A549 (cell line): ENCODE measurements around the gene LIN7A. TPM values are rescaled to one million over a fixed set of nuclear protein-coding genes. Genes with fewer than 3 reads are reported as not detected.
"Not testable (repeated sequence)": the region's sequence is repeated elsewhere in the genome, so short reads cannot be mapped to it uniquely, and the experiment has no call there.

Experiments
- ATAC-seq, 2 experiments: fragments of 200-7000 bp in 1 of 2; fragments of >200 bp in 1 of 2; cut with Nextera tagmentation in 1 of 2; cut with Tn5 transposase in 1 of 2; 3 replicates each; pipeline versions ENCODE4 v1.8.0 to v1.9.1; 2018 to 2020; ENCODE audit warnings: mild to moderate bottlenecking in 1 of 2, moderate library complexity in 1 of 2
- CTCF ChIA-PET: fragments of 300-600 bp; sonication (Branson Sonifier 250); formaldehyde crosslinking; extraction: SDS; loops from one replicate; lab custom pipeline; 2021; ENCODE audit warnings: antibody characterized with exemption, inconsistent platforms; lab: Yijun Ruan, JAX
- POLR2A ChIA-PET: fragments of 350-600 bp; formaldehyde crosslinking; extraction: SDS; loops from one replicate; lab custom pipeline; 2021; ENCODE audit warnings: antibody characterized with exemption, inconsistent platforms; lab: Yijun Ruan, JAX
- DNase-seq, 2 experiments: peaks; one replicate each; pipeline versions ENCODE4 v3.0.0 to v3.0.0-alpha.2; 2011 to 2016; ENCODE audit warnings: low read depth in 1 of 2, low spot score in 1 of 2
- FAIRE-seq: peaks from 2 replicates; lab custom pipeline; 2011; peaks lifted over from hg19 to GRCh38; lab: Jason Lieb, UNC
- H3K27ac ChIP-seq, 2 experiments: fragments of >200 bp; sonication (Bioruptor Twin); formaldehyde crosslinking; 3 replicates each; pipeline ENCODE4 v1.5.1; 2016 to 2017
- H3K4me1 ChIP-seq: fragments of >200 bp; sonication (Bioruptor Twin); formaldehyde crosslinking; 3 replicates; pipeline ENCODE4 v1.6.1; 2016
- H3K4me2 ChIP-seq: fragments of >200 bp; sonication (Bioruptor Twin); formaldehyde crosslinking; 3 replicates; pipeline ENCODE4 v1.6.1; 2016
- H3K4me3 ChIP-seq: fragments of >200 bp; sonication (Bioruptor Twin); formaldehyde crosslinking; 3 replicates; pipeline ENCODE4 v1.5.1; 2016
- H3K9me3 ChIP-seq: fragments of >200 bp; sonication (Bioruptor Twin); formaldehyde crosslinking; 3 replicates; pipeline ENCODE4 v1.6.1; 2016
- ATOH8 ChIP-seq: fragments of 250-450 bp; sonication (Bioruptor Pico); IDR thresholded peaks from 2 replicates; pipeline ENCODE4 v1.5.0; 2020; ENCODE audit warnings: low read depth, mild to moderate bottlenecking, moderate library complexity
- BCL3 ChIP-seq: fragments of >200 bp; sonication (Bioruptor Twin); formaldehyde crosslinking; IDR thresholded peaks from 3 replicates; pipeline ENCODE4 v1.6.1; 2016
- CBX8 ChIP-seq: fragments of 200-600 bp; sonication (generic); IDR thresholded peaks from 2 replicates; pipeline ENCODE4 v1.6.1; 2016
- CHD2 ChIP-seq: fragments of 150-350 bp; IDR thresholded peaks from 2 replicates; pipeline ENCODE4 v1.6.1; 2014; ENCODE audit warnings: low read length; ENCODE audit not compliant: partially characterized antibody
- CHD4 ChIP-seq: fragments of 200-600 bp; sonication (generic); IDR thresholded peaks from 2 replicates; pipeline ENCODE4 v1.6.1; 2016; ENCODE audit warnings: antibody characterized with exemption, mild to moderate bottlenecking, borderline replicate concordance
- ESRRA ChIP-seq: fragments of 150-350 bp; IDR thresholded peaks from 2 replicates; pipeline ENCODE4 v1.6.1; 2014; ENCODE audit warnings: mild to moderate bottlenecking, low read length, borderline replicate concordance
- FOSL2 ChIP-seq, 2 experiments: fragments of 450-650 bp in 1 of 2; fragments of >200 bp in 1 of 2; sonication (Bioruptor Twin) in 1 of 2; formaldehyde crosslinking; IDR thresholded peaks; 2 replicates each; pipeline versions ENCODE4 v1.5.0 to v1.6.1; 2016 to 2020; ENCODE audit warnings: mild to moderate bottlenecking in 1 of 2, moderate library complexity in 1 of 2
- GATA3 ChIP-seq: IDR thresholded peaks from 2 replicates; pipeline ENCODE4 v1.6.1; 2012; ENCODE audit warnings: borderline replicate concordance
- HOXB13 ChIP-seq: fragments of 250-450 bp; sonication (Bioruptor Pico); IDR thresholded peaks from 2 replicates; pipeline ENCODE4 v1.5.0; 2020; ENCODE audit warnings: low read depth, mild to moderate bottlenecking, moderate library complexity
- JUN ChIP-seq, 2 experiments: fragments of >200 bp; sonication (Bioruptor Twin); formaldehyde crosslinking; IDR thresholded peaks; 2 replicates in 1 of 2; 3 replicates in 1 of 2; pipeline ENCODE4 v1.6.1; 2016 to 2017
- KDM5A ChIP-seq: fragments of 200-600 bp; sonication (generic); IDR thresholded peaks from 2 replicates; pipeline ENCODE4 v1.6.1; 2016; ENCODE audit warnings: antibody characterized with exemption, mild to moderate bottlenecking
- MYC ChIP-seq: IDR thresholded peaks from 2 replicates; pipeline ENCODE4 v1.6.1; 2012; ENCODE audit warnings: mild to moderate bottlenecking, inconsistent platforms, low read length, improper control_type of control experiment, borderline replicate concordance
- NR3C1 ChIP-seq: fragments of >200 bp; sonication (Bioruptor Twin); formaldehyde crosslinking; IDR thresholded peaks from 3 replicates; pipeline ENCODE4 v1.6.1; 2017
- PBX3 ChIP-seq: IDR thresholded peaks from 2 replicates; pipeline ENCODE4 v1.6.1; 2012
- PHF8 ChIP-seq: fragments of 200-600 bp; sonication (generic); IDR thresholded peaks from 2 replicates; pipeline ENCODE4 v1.6.1; 2016; ENCODE audit warnings: low read depth, mild to moderate bottlenecking, antibody characterized with exemption, moderate library complexity, borderline replicate concordance
- POLR2A ChIP-seq: IDR thresholded peaks from 2 replicates; pipeline ENCODE4 v1.6.1; 2012; ENCODE audit warnings: mild to moderate bottlenecking, low read length
- POLR2AphosphoS2 ChIP-seq: conservative IDR thresholded peaks from 2 replicates; pipeline ENCODE4 v1.6.1; 2012; ENCODE audit warnings: low read length, improper control_type of control experiment, inconsistent platforms
- RAD21 ChIP-seq, 2 experiments: fragments of >200 bp in 1 of 2; sonication (Bioruptor Twin) in 1 of 2; formaldehyde crosslinking in 1 of 2; IDR thresholded peaks in 1 of 2; conservative IDR thresholded peaks in 1 of 2; 2 replicates in 1 of 2; 3 replicates in 1 of 2; pipeline ENCODE4 v1.6.1; 2012 to 2018; ENCODE audit warnings: inconsistent platforms in 1 of 2
- SMC3 ChIP-seq: fragments of >200 bp; sonication (Bioruptor Twin); formaldehyde crosslinking; IDR thresholded peaks from 3 replicates; pipeline ENCODE4 v1.6.1; 2018; ENCODE audit warnings: inconsistent platforms
- ZC3H11A ChIP-seq: fragments of 450-650 bp; IDR thresholded peaks from 2 replicates; pipeline ENCODE4 v1.6.1; 2014; ENCODE audit warnings: antibody characterized with exemption, mild to moderate bottlenecking
- WGBS: methylation state at CpG from one replicate; pipeline ENCODE4 v1.1.6; 2017; ENCODE audit errors: missing lambda C conversion rate; 5-methylcytosine and 5-hydroxymethylcytosine counted together
- polyA plus RNA-seq, 4 experiments: library from polyadenylated mRNA; depleted of rRNA in 3 of 4; stranded (reverse); fragments of >200 nt; fragmentation: RNase III in 1 of 4; extraction: RNeasy Plus Mini Kit Qiagen cat#74134 plus additional on column Dnase treatment in 1 of 4; gene quantifications; 2 replicates in 3 of 4; 3 replicates in 1 of 4; pipeline ENCODE4 v1.2.3, GENCODE V29; 2011 to 2017
- TF ChIP-seq, protein P1 (sequence below): IDR thresholded peaks from 2 replicates; pipeline ENCODE4 v1.6.1; 2012
- TF ChIP-seq, protein P2 (sequence below): fragments of 150-350 bp; IDR thresholded peaks from 2 replicates; pipeline ENCODE4 v1.6.1; 2014; ENCODE audit warnings: low read depth, mild to moderate bottlenecking, low read length
- TF ChIP-seq, protein P3 (sequence below): fragments of 250-450 bp; sonication (Bioruptor Pico); IDR thresholded peaks from 2 replicates; pipeline ENCODE4 v1.5.0; 2021; ENCODE audit warnings: mild to moderate bottlenecking, moderate library complexity, borderline replicate concordance
- TF ChIP-seq, protein P4 (sequence below): fragments of 200-600 bp; sonication (generic); IDR thresholded peaks from 2 replicates; pipeline ENCODE4 v1.6.1; 2016; ENCODE audit warnings: antibody characterized with exemption, mild to moderate bottlenecking, moderate library complexity

The LIN7A gene
- polyA plus RNA-seq, 2 of the 4 experiments (the other 2 are of a cell fraction) = 0.23 to 2.6 TPM

DNA sequence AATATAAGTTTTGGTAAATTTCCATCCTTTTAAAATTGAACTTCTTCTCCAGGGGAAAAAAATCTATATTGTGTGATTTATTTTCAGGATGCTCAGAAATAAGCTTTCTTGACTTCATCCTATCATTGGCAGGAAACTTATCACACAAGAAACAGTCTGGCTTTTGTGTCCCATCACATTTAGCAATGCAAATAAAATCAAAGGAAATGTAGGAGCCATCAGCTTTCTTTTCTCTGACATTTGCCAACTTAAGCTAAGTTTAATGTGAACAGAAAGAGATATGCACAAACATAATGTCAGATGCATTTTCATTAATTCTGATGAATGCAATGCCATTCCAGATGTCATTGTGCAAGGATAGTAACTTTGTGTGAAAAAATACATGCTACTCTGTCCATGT is 56.6 kb downstream of the LIN7A start:
- ChIA-PET CTCF (no interaction called here), POLR2A (no interaction called here)
- no peak overlapping the region for H3K27ac ChIP-seq
- TF ChIP-seq BCL3 = no peak
- no peak for TF ChIP-seq SMC3
- no peak for TF ChIP-seq CBX8
- TF ChIP-seq RAD21 (conservative IDR thresholded peaks at IDR 0.05 in 1 of 2, IDR thresholded peaks at IDR 0.05 in 1 of 2) = no peak
- TF ChIP-seq CHD4 = no peak
- no peak for TF ChIP-seq GATA3
- no peak for TF ChIP-seq NR3C1
- TF ChIP-seq JUN (IDR thresholded peaks at IDR 0.05) = no peak
- TF ChIP-seq POLR2A = no peak
- TF ChIP-seq HOXB13 (CRISPR knock-in tag) = no peak
- TF ChIP-seq FOSL2 (IDR thresholded peaks at IDR 0.05) = no peak
- TF ChIP-seq FOSL2 (CRISPR knock-in tag; IDR thresholded peaks at IDR 0.05) = no peak
- no peak for TF ChIP-seq MYC
- no peak for DNase-seq
- no peak for FAIRE-seq
- H3K9me3 ChIP-seq = no peaks in the 10 kb centered on the region
- H3K4me3 ChIP-seq = no peak overlapping the region
- no peak overlapping the region for H3K4me2 ChIP-seq
- H3K4me1 ChIP-seq = no peaks in the 10 kb centered on the region
- ATAC-seq = no peak

DNA sequence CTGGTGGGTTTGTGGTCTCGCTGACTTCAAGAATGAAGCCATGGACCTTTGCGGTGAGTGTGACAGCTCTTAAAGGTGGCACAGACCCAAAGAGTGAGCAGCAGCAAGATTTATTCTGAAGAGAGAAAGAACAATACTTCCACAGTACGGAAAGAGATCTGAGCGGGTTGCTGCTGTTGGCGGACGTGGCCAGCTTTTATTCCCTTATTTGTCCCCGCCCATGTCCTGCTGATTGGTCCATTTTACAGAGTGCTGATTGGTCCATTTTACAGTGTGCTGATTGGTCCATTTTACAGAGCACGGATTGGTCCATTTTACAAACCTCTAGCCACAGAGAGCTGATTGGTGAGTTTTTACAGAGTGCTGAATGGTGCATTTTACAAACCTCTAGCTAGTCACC is 59.3 kb downstream of the LIN7A start:
- H3K27ac ChIP-seq, H3K4me3 ChIP-seq, H3K9me3 ChIP-seq, POLR2A ChIA-PET, FAIRE-seq, H3K4me2 ChIP-seq, CTCF ChIA-PET, ATAC-seq, DNase-seq, H3K4me1 ChIP-seq: not testable (repeated sequence)
- WGBS = 52% methylated on average over 8 of the region's 8 CpGs

DNA sequence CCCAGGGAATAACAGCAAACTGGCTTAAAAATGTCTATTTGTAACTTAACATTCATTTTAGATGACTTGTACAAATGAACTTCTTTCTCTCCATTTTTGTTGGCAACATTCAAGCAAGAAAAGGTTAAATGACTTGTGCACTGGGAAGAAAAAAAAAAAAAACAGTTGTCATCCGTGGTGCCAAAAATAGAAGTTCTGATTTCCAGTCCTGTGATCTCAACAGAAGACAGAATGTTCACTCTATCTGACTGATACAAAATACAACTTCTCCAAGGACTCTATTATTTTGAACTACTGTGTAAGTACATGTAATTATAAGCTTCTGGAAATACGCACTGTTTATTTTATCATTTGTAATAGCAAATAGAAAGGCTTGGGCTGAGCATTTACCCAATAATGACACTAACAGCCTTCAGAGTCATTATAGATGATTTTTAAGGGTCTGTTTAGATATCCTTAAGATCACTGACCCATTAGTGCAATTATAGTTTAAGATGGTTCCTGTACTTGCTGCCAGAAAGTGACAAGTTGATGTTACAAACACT is 59.9 kb downstream of the LIN7A start:
- ChIA-PET POLR2A (no interaction called here), CTCF (interaction anchor here (0.6 kb wide), 1 partner anchor 11 kb away, joined by 3 read pairs; no protein-coding TSS in a partner anchor)
- WGBS = 42% methylated on average over 2 of the region's 2 CpGs
- no peaks in the 10 kb centered on the region for H3K4me1 ChIP-seq
- H3K9me3 ChIP-seq = no peaks in the 10 kb centered on the region
- no peak for FAIRE-seq
- H3K27ac ChIP-seq = no peak overlapping the region
- DNase-seq = no peak
- H3K4me3 ChIP-seq = no peak overlapping the region
- ATAC-seq = no peak
- H3K4me2 ChIP-seq = no peak overlapping the region
- TF ChIP-seq ESRRA (no peak), GATA3 (no peak), CHD2 (no peak), PHF8 (no peak), KDM5A (no peak), PBX3 (no peak), ZC3H11A (no peak), POLR2AphosphoS2 (no peak), ATOH8 (CRISPR knock-in tag) (no peak), NR3C1 (no peak)
- TF ChIP-seq, protein P1, sequence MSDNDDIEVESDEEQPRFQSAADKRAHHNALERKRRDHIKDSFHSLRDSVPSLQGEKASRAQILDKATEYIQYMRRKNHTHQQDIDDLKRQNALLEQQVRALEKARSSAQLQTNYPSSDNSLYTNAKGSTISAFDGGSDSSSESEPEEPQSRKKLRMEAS = no peak
- TF ChIP-seq, protein P2, sequence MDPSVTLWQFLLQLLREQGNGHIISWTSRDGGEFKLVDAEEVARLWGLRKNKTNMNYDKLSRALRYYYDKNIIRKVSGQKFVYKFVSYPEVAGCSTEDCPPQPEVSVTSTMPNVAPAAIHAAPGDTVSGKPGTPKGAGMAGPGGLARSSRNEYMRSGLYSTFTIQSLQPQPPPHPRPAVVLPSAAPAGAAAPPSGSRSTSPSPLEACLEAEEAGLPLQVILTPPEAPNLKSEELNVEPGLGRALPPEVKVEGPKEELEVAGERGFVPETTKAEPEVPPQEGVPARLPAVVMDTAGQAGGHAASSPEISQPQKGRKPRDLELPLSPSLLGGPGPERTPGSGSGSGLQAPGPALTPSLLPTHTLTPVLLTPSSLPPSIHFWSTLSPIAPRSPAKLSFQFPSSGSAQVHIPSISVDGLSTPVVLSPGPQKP = no peak
- TF ChIP-seq, protein P3, sequence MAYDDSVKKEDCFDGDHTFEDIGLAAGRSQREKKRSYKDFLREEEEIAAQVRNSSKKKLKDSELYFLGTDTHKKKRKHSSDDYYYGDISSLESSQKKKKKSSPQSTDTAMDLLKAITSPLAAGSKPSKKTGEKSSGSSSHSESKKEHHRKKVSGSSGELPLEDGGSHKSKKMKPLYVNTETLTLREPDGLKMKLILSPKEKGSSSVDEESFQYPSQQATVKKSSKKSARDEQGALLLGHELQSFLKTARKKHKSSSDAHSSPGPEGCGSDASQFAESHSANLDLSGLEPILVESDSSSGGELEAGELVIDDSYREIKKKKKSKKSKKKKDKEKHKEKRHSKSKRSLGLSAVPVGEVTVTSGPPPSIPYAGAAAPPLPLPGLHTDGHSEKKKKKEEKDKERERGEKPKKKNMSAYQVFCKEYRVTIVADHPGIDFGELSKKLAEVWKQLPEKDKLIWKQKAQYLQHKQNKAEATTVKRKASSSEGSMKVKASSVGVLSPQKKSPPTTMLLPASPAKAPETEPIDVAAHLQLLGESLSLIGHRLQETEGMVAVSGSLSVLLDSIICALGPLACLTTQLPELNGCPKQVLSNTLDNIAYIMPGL (CRISPR knock-in tag) = no peak
- TF ChIP-seq, protein P4, sequence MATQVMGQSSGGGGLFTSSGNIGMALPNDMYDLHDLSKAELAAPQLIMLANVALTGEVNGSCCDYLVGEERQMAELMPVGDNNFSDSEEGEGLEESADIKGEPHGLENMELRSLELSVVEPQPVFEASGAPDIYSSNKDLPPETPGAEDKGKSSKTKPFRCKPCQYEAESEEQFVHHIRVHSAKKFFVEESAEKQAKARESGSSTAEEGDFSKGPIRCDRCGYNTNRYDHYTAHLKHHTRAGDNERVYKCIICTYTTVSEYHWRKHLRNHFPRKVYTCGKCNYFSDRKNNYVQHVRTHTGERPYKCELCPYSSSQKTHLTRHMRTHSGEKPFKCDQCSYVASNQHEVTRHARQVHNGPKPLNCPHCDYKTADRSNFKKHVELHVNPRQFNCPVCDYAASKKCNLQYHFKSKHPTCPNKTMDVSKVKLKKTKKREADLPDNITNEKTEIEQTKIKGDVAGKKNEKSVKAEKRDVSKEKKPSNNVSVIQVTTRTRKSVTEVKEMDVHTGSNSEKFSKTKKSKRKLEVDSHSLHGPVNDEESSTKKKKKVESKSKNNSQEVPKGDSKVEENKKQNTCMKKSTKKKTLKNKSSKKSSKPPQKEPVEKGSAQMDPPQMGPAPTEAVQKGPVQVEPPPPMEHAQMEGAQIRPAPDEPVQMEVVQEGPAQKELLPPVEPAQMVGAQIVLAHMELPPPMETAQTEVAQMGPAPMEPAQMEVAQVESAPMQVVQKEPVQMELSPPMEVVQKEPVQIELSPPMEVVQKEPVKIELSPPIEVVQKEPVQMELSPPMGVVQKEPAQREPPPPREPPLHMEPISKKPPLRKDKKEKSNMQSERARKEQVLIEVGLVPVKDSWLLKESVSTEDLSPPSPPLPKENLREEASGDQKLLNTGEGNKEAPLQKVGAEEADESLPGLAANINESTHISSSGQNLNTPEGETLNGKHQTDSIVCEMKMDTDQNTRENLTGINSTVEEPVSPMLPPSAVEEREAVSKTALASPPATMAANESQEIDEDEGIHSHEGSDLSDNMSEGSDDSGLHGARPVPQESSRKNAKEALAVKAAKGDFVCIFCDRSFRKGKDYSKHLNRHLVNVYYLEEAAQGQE = no peak
